Naive thymus-derived CD4-positive, alpha-beta T cell (primary cell): ENCODE measurements around the gene PLAGL1. TPM values are rescaled to one million over a fixed set of nuclear protein-coding genes. Genes with fewer than 3 reads are reported as not detected.
"Not testable (repeated sequence)": the region's sequence is repeated elsewhere in the genome, so short reads cannot be mapped to it uniquely, and the experiment has no call there.

ENCODE experiments used
- ATAC-seq: fragments of 150-1000 bp; cut with Tn5 transposase; 2 replicates; pipeline ENCODE4 v1.10.0; 2021; ENCODE audit warnings: mild to moderate bottlenecking, moderate library complexity
- CTCF ChIA-PET: fragments of 350-600 bp; sonication (Branson Sonifier 250); formaldehyde crosslinking; loops from one replicate; lab custom pipeline; 2021; ENCODE audit warnings: antibody characterized with exemption; lab: Charles Lee
- POLR2A ChIA-PET: fragments of 350-600 bp; sonication (Branson Sonifier 250); formaldehyde crosslinking; loops from one replicate; lab custom pipeline; 2021; ENCODE audit warnings: antibody characterized with exemption, inconsistent platforms; lab: Charles Lee
- DNase-seq, 9 donors: peaks; one replicate each; pipeline versions ENCODE4 v3.0.0 to v3.0.0-alpha.2; 2020 to 2022; ENCODE audit warnings: mixed read lengths in 1 of 9
- H3K27ac ChIP-seq: one replicate; pipeline ENCODE4 v1.7.0; 2013; ENCODE audit warnings: mild to moderate bottlenecking, low read depth, low read length, moderate library complexity
- H3K27me3 ChIP-seq, 2 donors: one replicate each; pipeline ENCODE4 v1.7.0; 2013; ENCODE audit warnings: low read length in 2 of 2, mild to moderate bottlenecking in 2 of 2, moderate library complexity in 2 of 2; ENCODE audit not compliant: control insufficient read depth in 2 of 2, insufficient read depth in 2 of 2
- H3K36me3 ChIP-seq, 3 experiments: 1 replicate in 2 of 3; 2 replicates in 1 of 3; pipeline ENCODE4 v1.7.0; 2013; ENCODE audit warnings: low read length in 3 of 3, mild to moderate bottlenecking in 3 of 3, moderate library complexity in 1 of 3; ENCODE audit not compliant: insufficient read depth in 3 of 3, control insufficient read depth in 2 of 3
- H3K4me1 ChIP-seq, 2 donors: one replicate each; pipeline ENCODE4 v1.7.0; 2013; ENCODE audit warnings: low read length in 2 of 2, mild to moderate bottlenecking in 2 of 2, moderate library complexity in 1 of 2; ENCODE audit not compliant: control insufficient read depth in 2 of 2, insufficient read depth in 2 of 2
- H3K4me3 ChIP-seq: 2 replicates; pipeline ENCODE4 v1.7.0; 2013; ENCODE audit warnings: mild to moderate bottlenecking, low read length
- H3K9me3 ChIP-seq, 3 experiments: 1 replicate in 2 of 3; 2 replicates in 1 of 3; pipeline ENCODE4 v1.7.0; 2013; ENCODE audit warnings: low read length in 3 of 3; ENCODE audit not compliant: control insufficient read depth in 2 of 3
- H3K27ac Mint-ChIP-seq, 9 donors: one replicate each; pipeline ENCODE4 v1.8.0; 2020 to 2022; ENCODE audit warnings: mixed read lengths in 9 of 9, mild to moderate bottlenecking in 8 of 9, moderate library complexity in 5 of 9, inconsistent platforms in 2 of 9
- H3K27me3 Mint-ChIP-seq, 5 donors: one replicate each; pipeline ENCODE4 v1.8.0; 2021 to 2022; ENCODE audit warnings: mixed read lengths in 5 of 5, mild to moderate bottlenecking in 1 of 5
- H3K36me3 Mint-ChIP-seq, 5 donors: one replicate each; pipeline ENCODE4 v1.8.0; 2020 to 2022; ENCODE audit warnings: mixed read lengths in 5 of 5, mild to moderate bottlenecking in 3 of 5, inconsistent platforms in 1 of 5
- H3K4me1 Mint-ChIP-seq, 7 donors: one replicate each; pipeline ENCODE4 v1.8.0; 2020 to 2022; ENCODE audit warnings: mixed read lengths in 7 of 7, mild to moderate bottlenecking in 3 of 7, inconsistent platforms in 1 of 7
- H3K4me3 Mint-ChIP-seq, 10 donors: one replicate each; pipeline ENCODE4 v1.8.0; 2020 to 2022; ENCODE audit warnings: mild to moderate bottlenecking in 10 of 10, mixed read lengths in 10 of 10, moderate library complexity in 6 of 10, inconsistent platforms in 2 of 10
- H3K9me3 Mint-ChIP-seq, 11 donors: one replicate each; pipeline ENCODE4 v1.8.0; 2020 to 2022; ENCODE audit warnings: mixed read lengths in 11 of 11, mild to moderate bottlenecking in 4 of 11, inconsistent platforms in 1 of 11, moderate library complexity in 1 of 11
- intact Hi-C, 2 donors: fragments of 100-400 bp; cut with micrococcal nuclease; formaldehyde crosslinking; loops; one replicate each; pipeline ENCODE4 v1.15.1; 2023
- polyA plus RNA-seq, 2 donors: library from polyadenylated mRNA; unstranded; fragments of 300-500 nt; fragmentation: Illumina TruSeq; gene quantifications; one replicate each; pipeline ENCODE4 v1.2.3, GENCODE V29; 2021
- total RNA-seq, 6 experiments: library from RNA in 5 of 6; stranded (reverse) in 5 of 6; gene quantifications; 1 replicate in 5 of 6; 2 replicates in 1 of 6; pipeline ENCODE4 v1.2.3 and lab custom pipeline; 2021 to 2026

PLAGL1 gene
- total and polyA plus RNA-seq, 7 experiments from 2014 or later = 0.94 to 11.2 (median 4.3) TPM

DNA sequence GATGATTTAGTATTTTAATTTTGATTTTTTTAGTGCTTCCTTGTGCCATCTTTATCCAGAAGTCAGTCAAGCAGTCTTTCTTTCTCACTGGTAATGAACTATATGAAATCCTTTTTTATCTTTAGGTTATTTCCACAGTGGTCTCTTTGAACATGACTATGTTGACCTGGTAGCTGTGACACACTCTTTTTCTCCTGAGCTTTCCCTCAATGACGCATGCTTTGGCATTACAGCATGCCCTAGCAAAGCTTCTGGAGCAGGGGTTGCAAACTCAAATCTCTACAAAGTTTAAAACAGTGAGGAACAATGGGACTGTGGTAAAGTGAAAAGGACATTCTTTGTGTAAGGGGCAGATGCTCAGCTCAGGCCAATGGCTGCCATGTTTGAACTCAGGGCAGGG, 4.5 kb upstream of the PLAGL1 start:
- Mint-ChIP-seq H3K27me3 (peaks cover 12 to 42% (median 24%) of the 10 kb centered on the region in 5 donors), H3K9me3 (peaks cover 0 to 2% (median 0%) of the 10 kb centered on the region in 11 donors), H3K36me3 (peaks cover 0 to 3% (median 0%) of the 10 kb centered on the region in 5 donors), H3K4me1 (peaks cover 0 to 5% (median 0%) of the 10 kb centered on the region in 7 donors), H3K27ac (no peak overlapping the region), H3K4me3 (no peak overlapping the region)
- Histone ChIP-seq H3K4me3 (no peak overlapping the region), H3K4me1 (no peaks in the 10 kb centered on the region), H3K36me3 (no peaks in the 10 kb centered on the region), H3K27ac (no peak overlapping the region), H3K27me3 (peaks cover 0 to 6% of the 10 kb centered on the region in 2 donors), H3K9me3 (no peaks in the 10 kb centered on the region)
- POLR2A ChIA-PET = interaction anchor here (0.7 kb wide), 1 partner anchor 80 kb away, joined by 3 read pairs; no protein-coding TSS in a partner anchor
- intact Hi-C loops = loop anchor here (2.0 to 10.0 kb wide), 8 partner anchors 50 to 1868 kb away; partner anchors contain the start of genes NMBR (in 1 of the 2), SF3B5 (in 1 of the 2) and VTA1 (in 1 of the 2)
- DNase-seq = no peak
- ATAC-seq = no peak
- CTCF ChIA-PET = interaction anchor here (0.7 to 2.9 kb wide), 8 partner anchors 13 to 1540 kb away, joined by 3 to 24 read pairs (median 6); no protein-coding TSS in a partner anchor

- H3K36me3 Mint-ChIP-seq, H3K4me1 ChIP-seq, DNase-seq, ATAC-seq, H3K27ac ChIP-seq, H3K4me3 ChIP-seq, H3K27ac Mint-ChIP-seq, H3K9me3 Mint-ChIP-seq, H3K9me3 ChIP-seq, CTCF ChIA-PET, H3K36me3 ChIP-seq, H3K27me3 ChIP-seq, POLR2A ChIA-PET: not testable (repeated sequence)
- H3K4me3 Mint-ChIP-seq = peak overlapping the region in 1 of 10 donors; percentile 19
- peaks cover 0 to 13% (median 4%) of the 10 kb centered on the region in 7 donors for H3K4me1 Mint-ChIP-seq
- peaks cover 12 to 56% (median 33%) of the 10 kb centered on the region in 5 donors for H3K27me3 Mint-ChIP-seq
- intact Hi-C loops = loop anchor here (5.0 to 10.0 kb wide), 6 partner anchors 83 to 1865 kb away; partner anchors contain the start of genes LTV1 (in 1 of the 2), NMBR (in 1 of the 2) and VTA1 (in 1 of the 2)
Measured at GRCh38 chr6:144009628-144010027, 1.6 kb upstream of the PLAGL1 start.

- Mint-ChIP-seq H3K9me3 (peaks cover 0 to 2% (median 0%) of the 10 kb centered on the region in 11 donors), H3K4me1 (peaks cover 0 to 13% (median 4%) of the 10 kb centered on the region in 7 donors), H3K36me3 (peaks cover 0 to 3% (median 0%) of the 10 kb centered on the region in 5 donors), H3K27me3 (peaks cover 12 to 57% (median 33%) of the 10 kb centered on the region in 5 donors), H3K27ac (no peak overlapping the region), H3K4me3 (peak overlapping the region; percentile 34 to 74 (median 59))
- intact Hi-C loops = loop anchor here in 1 of 2 donors (10.0 kb wide), 1 partner anchor 164 kb away; the partner anchor contains the start of gene LTV1
- CTCF ChIA-PET = no interaction called here
- no peaks in the 10 kb centered on the region for H3K36me3 ChIP-seq
- no peaks in the 10 kb centered on the region for H3K9me3 ChIP-seq
- H3K27ac ChIP-seq = no peak overlapping the region
- POLR2A ChIA-PET = no interaction called here
- peaks cover 0 to 6% of the 10 kb centered on the region in 2 donors for H3K27me3 ChIP-seq
- H3K4me1 ChIP-seq = no peaks in the 10 kb centered on the region
- no peak overlapping the region for H3K4me3 ChIP-seq
- no peak for ATAC-seq
- DNase-seq = no peak
Measured at GRCh38 chr6:144008846-144009245, 787 bp upstream of the PLAGL1 start.

DNA sequence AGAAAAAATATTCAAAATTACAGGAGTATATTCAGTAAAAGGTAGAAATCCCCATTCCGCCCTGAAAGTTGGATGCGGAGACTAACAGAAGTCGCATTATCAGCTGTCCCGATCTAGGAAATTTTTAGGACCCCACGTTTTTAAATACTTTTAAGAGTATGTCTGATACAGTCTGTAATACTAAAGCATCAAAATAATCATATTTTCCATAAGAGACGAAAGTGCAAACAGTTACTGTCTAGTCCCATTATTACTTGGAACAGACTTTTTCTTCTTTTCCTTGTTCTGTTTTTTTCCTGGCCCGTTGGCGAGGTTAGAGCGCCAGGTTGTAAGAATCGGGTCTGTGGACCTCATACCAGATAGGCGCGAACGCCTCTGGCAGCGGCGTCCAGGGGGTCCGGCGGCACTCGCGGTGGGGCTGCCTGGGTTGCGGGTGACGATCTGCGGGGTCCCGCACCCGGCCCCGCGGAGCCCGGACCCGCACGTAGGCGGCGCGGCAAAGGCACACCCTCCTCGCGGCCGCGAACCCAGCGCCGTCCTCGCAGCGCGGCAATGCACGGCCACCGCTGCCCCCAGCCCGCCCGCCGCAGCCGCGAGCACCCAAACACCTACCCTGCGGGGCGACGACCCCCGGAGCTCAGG, 460 bp downstream of the PLAGL1 start:
- intact Hi-C loops = loop anchor here in 1 of 2 donors (10.0 kb wide), 1 partner anchor 163 kb away; the partner anchor contains the start of gene LTV1
- Mint-ChIP-seq H3K27me3 (peaks cover 12 to 54% (median 29%) of the 10 kb centered on the region in 5 donors), H3K4me3 (peak overlapping the region; percentile 48 to 70 (median 60))

DNA sequence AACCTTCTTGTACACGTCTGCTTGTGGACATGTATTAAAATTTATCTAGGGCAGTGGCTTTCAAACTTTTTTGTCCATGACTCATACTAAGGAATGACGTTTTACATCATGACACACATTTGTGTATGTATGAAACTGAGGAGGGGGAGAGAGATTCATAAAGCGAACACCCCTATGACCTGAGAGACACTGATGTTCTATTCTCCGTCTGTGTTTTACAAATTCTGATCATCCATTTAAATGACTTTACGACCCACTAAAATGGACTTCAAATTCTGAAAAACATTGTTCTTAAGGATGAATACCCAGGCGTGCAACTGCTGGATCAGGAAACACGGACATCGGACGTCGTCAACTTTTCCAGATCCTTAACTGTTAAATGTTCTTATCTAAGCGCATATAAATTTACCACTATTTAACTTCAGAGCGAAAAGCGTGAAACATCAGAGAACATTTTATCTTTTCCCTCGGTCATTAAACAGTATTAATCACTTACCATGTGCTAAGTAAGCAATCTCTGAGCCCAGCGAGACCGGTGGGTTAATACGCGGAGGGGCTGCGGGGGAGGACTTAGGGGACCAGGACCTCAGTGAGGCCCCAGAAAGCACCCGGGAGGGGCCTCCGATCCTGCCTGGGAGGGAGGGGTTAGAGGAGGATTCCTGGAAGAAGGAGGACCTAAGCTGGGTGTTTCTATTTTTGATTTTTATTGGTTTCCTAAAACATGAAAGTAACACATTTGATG, 1.2 kb downstream of the PLAGL1 start:
- no peaks in the 10 kb centered on the region for H3K4me1 ChIP-seq
- no peak overlapping the region for H3K4me3 ChIP-seq
- no peaks in the 10 kb centered on the region for H3K9me3 ChIP-seq
- ATAC-seq (no peak), DNase-seq (no peak)
- peaks cover 0 to 6% of the 10 kb centered on the region in 2 donors for H3K27me3 ChIP-seq
- Mint-ChIP-seq H3K9me3 (peaks cover 0 to 9% (median 0%) of the 10 kb centered on the region in 11 donors), H3K36me3 (peaks cover 0 to 3% (median 0%) of the 10 kb centered on the region in 5 donors), H3K27ac (no peak overlapping the region), H3K27me3 (peaks cover 12 to 52% (median 29%) of the 10 kb centered on the region in 5 donors), H3K4me3 (peak overlapping the region in 9 of 10 donors; percentile 48 to 70 (median 63)), H3K4me1 (peaks cover 0 to 11% (median 4%) of the 10 kb centered on the region in 7 donors)
- H3K36me3 ChIP-seq = no peaks in the 10 kb centered on the region
- ChIA-PET CTCF (interaction anchor here (0.6 kb wide), 1 partner anchor 223 kb away, joined by 3 read pairs; no protein-coding TSS in a partner anchor), POLR2A (interaction anchor here (0.7 kb wide), 1 partner anchor 83 kb away, joined by 5 read pairs; no protein-coding TSS in a partner anchor)
- intact Hi-C loops = loop anchor here in 1 of 2 donors (10.0 kb wide), 1 partner anchor 162 kb away; the partner anchor contains the start of gene LTV1
- H3K27ac ChIP-seq = no peak overlapping the region

More for the DNA sequence above, 460 bp downstream of the PLAGL1 start:
- CTCF ChIA-PET = no interaction called here
- no peak overlapping the region for H3K27ac Mint-ChIP-seq
- Histone ChIP-seq H3K36me3 (no peaks in the 10 kb centered on the region), H3K9me3 (no peaks in the 10 kb centered on the region), H3K4me3 (no peak overlapping the region), H3K4me1 (no peaks in the 10 kb centered on the region), H3K27ac (no peak overlapping the region), H3K27me3 (peaks cover 0 to 6% of the 10 kb centered on the region in 2 donors)
- peaks cover 0 to 3% (median 0%) of the 10 kb centered on the region in 5 donors for H3K36me3 Mint-ChIP-seq
- ATAC-seq (peak; percentile 18), DNase-seq (peak in 1 of 9 donors; percentile 11)
- POLR2A ChIA-PET = interaction anchor here (0.7 kb wide), 1 partner anchor 82 kb away, joined by 5 read pairs; no protein-coding TSS in a partner anchor
- H3K4me1 Mint-ChIP-seq = peaks cover 0 to 11% (median 4%) of the 10 kb centered on the region in 7 donors
- H3K9me3 Mint-ChIP-seq = peaks cover 0 to 4% (median 0%) of the 10 kb centered on the region in 11 donors

GRCh38 chr6:143999406-143999805, 8.7 kb downstream of the PLAGL1 start:
- H3K27ac ChIP-seq = no peak overlapping the region
- no peak overlapping the region for H3K27ac Mint-ChIP-seq
- DNase-seq (no peak), ATAC-seq (no peak)
- POLR2A ChIA-PET = no interaction called here
- H3K4me3 Mint-ChIP-seq = no peak overlapping the region
- H3K36me3 Mint-ChIP-seq = peaks cover 0 to 5% (median 3%) of the 10 kb centered on the region in 5 donors
- H3K4me1 Mint-ChIP-seq = no peaks in the 10 kb centered on the region
- no peak overlapping the region for H3K4me3 ChIP-seq
- H3K27me3 ChIP-seq = no peaks in the 10 kb centered on the region
- H3K9me3 ChIP-seq = no peaks in the 10 kb centered on the region
- H3K9me3 Mint-ChIP-seq = peaks cover 0 to 19% (median 0%) of the 10 kb centered on the region in 11 donors
- no peaks in the 10 kb centered on the region for H3K36me3 ChIP-seq
- peaks cover 5 to 34% (median 11%) of the 10 kb centered on the region in 5 donors for H3K27me3 Mint-ChIP-seq
- no peaks in the 10 kb centered on the region for H3K4me1 ChIP-seq
- CTCF ChIA-PET = interaction anchor here (1.1 kb wide), 1 partner anchor 14 kb away, joined by 3 read pairs; no protein-coding TSS in a partner anchor
- intact Hi-C loops = no loop called here
